Measurements from ENCODE around the gene CDK6. TPM values are rescaled to one million over a fixed set of nuclear protein-coding genes. Genes with fewer than 3 reads are reported as not detected.

The CDK6 gene
- polyA plus RNA-seq, 1 donor (not counting 4 experiments of a cell fraction or from before 2014, with no cell fraction given) = 53.5 TPM

DNA sequence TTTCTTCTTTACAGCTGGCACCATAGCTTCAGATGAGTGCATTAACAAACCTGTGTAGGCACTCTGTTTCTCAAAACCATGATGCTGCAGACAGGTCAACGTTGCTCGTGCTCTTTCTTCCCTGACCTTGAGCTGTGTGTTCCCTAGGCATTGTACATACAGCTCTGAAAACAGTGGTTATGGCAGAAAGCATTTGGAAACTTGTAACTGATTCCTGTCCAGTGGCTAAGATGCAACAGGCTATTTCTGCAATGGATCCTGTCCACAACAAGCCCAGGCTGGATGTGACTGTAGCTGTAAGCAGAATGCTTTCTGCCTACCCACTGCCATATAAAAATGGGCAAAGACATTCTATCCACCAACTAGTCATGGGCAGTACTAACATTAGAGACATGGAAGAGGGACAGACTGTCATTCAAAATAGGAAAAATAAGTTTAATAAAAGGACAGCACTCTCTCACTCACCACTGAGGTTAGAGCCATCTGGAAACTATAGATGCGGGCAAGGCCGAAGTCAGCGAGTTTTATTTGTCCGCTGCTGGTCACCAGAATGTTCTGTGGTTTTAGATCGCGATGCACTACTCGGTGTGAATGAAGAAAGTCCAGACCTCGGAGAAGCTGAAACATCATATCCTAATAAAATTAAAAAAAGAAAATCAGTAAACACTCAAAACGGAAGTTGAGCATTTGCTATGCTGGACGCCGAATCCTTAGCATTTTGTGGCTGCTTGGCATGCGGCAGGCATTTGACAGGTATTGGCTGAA, 111.0 kb downstream of the CDK6 start:
- Histone ChIP-seq H3K4me3 (ENCODE audit: control insufficient read depth in 2 of 3, extremely low read depth in 1 of 3, insufficient read depth in 2 of 3, low read depth in 1 of 3, low read length in 3 of 3) (no peak overlapping the region), H3K4me2 (ENCODE audit: control insufficient read depth, extremely low read depth, insufficient read depth, low read depth, low read length) (no peak overlapping the region), H2AFZ (ENCODE audit: control insufficient read depth, low read length) (no peak overlapping the region), H3K9me3 (ENCODE audit: control insufficient read depth, low read depth, low read length) (no peaks in the 10 kb centered on the region), H3K36me3 (ENCODE audit: control insufficient read depth in 2 of 2, extremely low read depth in 1 of 2, insufficient read depth in 2 of 2, low read length in 2 of 2) (peaks cover 18 to 27% of the 10 kb centered on the region in 2 experiments), H4K20me1 (ENCODE audit: control insufficient read depth, extremely low read depth, insufficient read depth, low read length) (no peaks in the 10 kb centered on the region), H3K4me1 (ENCODE audit: control insufficient read depth, extremely low read depth, insufficient read depth, low read length) (peaks cover 26% of the 10 kb centered on the region), H3K9ac (ENCODE audit: control insufficient read depth, extremely low read depth, insufficient read depth, low read length) (no peak overlapping the region), H3K27ac (ENCODE audit: control insufficient read depth, insufficient read depth, low read length) (no peak overlapping the region), H3K27me3 (ENCODE audit: control insufficient read depth, extremely low read depth, insufficient read depth, low read length) (no peaks in the 10 kb centered on the region), H3K79me2 (ENCODE audit: control insufficient read depth, insufficient read depth, low read length) (peaks cover 90% of the 10 kb centered on the region), H3K9me1 (ENCODE audit: control insufficient read depth, extremely low read depth, insufficient read depth, low read length) (no peaks in the 10 kb centered on the region)
- TF ChIP-seq, protein P1, sequence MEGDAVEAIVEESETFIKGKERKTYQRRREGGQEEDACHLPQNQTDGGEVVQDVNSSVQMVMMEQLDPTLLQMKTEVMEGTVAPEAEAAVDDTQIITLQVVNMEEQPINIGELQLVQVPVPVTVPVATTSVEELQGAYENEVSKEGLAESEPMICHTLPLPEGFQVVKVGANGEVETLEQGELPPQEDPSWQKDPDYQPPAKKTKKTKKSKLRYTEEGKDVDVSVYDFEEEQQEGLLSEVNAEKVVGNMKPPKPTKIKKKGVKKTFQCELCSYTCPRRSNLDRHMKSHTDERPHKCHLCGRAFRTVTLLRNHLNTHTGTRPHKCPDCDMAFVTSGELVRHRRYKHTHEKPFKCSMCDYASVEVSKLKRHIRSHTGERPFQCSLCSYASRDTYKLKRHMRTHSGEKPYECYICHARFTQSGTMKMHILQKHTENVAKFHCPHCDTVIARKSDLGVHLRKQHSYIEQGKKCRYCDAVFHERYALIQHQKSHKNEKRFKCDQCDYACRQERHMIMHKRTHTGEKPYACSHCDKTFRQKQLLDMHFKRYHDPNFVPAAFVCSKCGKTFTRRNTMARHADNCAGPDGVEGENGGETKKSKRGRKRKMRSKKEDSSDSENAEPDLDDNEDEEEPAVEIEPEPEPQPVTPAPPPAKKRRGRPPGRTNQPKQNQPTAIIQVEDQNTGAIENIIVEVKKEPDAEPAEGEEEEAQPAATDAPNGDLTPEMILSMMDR (optimal IDR thresholded peaks at IDR 0.05 in 1 of 3, IDR thresholded peaks at IDR 0.05 in 1 of 3, conservative IDR thresholded peaks at IDR 0.05 in 1 of 3; ENCODE audit: extremely low read depth in 1 of 3, insufficient read depth in 2 of 3, low read length in 3 of 3) = no peak
- TF ChIP-seq EZH2 (IDR thresholded peaks at IDR 0.05; ENCODE audit: low read length) = no peak
- no peak for DNase-seq (ENCODE audit: low read depth, low spot score)
- dilution Hi-C loops (cut with MboI; ENCODE audit: extremely low pct_ligation_motif_present, low sequenced_read_pairs) = no loop called here
- peak; percentile 51 for FAIRE-seq

DNA sequence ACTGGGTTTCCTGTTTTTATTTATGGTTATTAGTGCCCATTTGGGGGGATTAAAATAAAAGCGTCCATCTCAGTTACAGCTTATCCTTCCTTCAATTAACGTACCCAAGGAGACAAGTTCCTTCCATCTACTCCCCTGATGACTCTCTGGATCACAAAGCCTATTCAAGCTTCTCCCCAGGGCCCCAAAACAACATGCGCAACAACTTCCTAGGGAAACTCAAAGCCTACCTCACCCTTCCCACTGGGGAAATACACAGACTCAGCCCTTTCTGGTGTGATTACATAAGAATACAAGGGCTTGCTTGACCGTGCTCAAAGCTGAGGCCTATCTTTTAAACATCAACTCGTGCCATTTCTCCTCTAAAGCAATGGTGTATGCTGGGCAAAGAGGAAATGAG, 112.4 kb downstream of the CDK6 start:
- DNase-seq (ENCODE audit: low read depth, low spot score) (no peak), FAIRE-seq (no peak)
- peak overlapping the region; percentile 7 for H3K27ac ChIP-seq (ENCODE audit: control insufficient read depth, insufficient read depth, low read length)
- peaks cover 18 to 28% of the 10 kb centered on the region in 2 experiments for H3K36me3 ChIP-seq (ENCODE audit: control insufficient read depth in 2 of 2, extremely low read depth in 1 of 2, insufficient read depth in 2 of 2, low read length in 2 of 2)
- H3K9me3 ChIP-seq (ENCODE audit: control insufficient read depth, low read depth, low read length) = no peaks in the 10 kb centered on the region
- H3K9me1 ChIP-seq (ENCODE audit: control insufficient read depth, extremely low read depth, insufficient read depth, low read length) = no peaks in the 10 kb centered on the region
- peaks cover 16% of the 10 kb centered on the region for H3K4me1 ChIP-seq (ENCODE audit: control insufficient read depth, extremely low read depth, insufficient read depth, low read length)
- no peaks in the 10 kb centered on the region for H3K27me3 ChIP-seq (ENCODE audit: control insufficient read depth, extremely low read depth, insufficient read depth, low read length)
- dilution Hi-C loops (cut with MboI; ENCODE audit: extremely low pct_ligation_motif_present, low sequenced_read_pairs) = no loop called here
- H4K20me1 ChIP-seq (ENCODE audit: control insufficient read depth, extremely low read depth, insufficient read depth, low read length) = no peaks in the 10 kb centered on the region
- TF ChIP-seq EZH2 (IDR thresholded peaks at IDR 0.05; ENCODE audit: low read length) = no peak
- TF ChIP-seq, protein P1 (optimal IDR thresholded peaks at IDR 0.05 in 1 of 3, IDR thresholded peaks at IDR 0.05 in 1 of 3, conservative IDR thresholded peaks at IDR 0.05 in 1 of 3; ENCODE audit: extremely low read depth in 1 of 3, insufficient read depth in 2 of 3, low read length in 3 of 3) = no peak
- no peak overlapping the region for H3K9ac ChIP-seq (ENCODE audit: control insufficient read depth, extremely low read depth, insufficient read depth, low read length)
- peaks cover 88% of the 10 kb centered on the region for H3K79me2 ChIP-seq (ENCODE audit: control insufficient read depth, insufficient read depth, low read length)
- no peak overlapping the region for H2AFZ ChIP-seq (ENCODE audit: control insufficient read depth, low read length)
- no peak overlapping the region for H3K4me2 ChIP-seq (ENCODE audit: control insufficient read depth, extremely low read depth, insufficient read depth, low read depth, low read length)
- no peak overlapping the region for H3K4me3 ChIP-seq (ENCODE audit: control insufficient read depth in 2 of 3, extremely low read depth in 1 of 3, insufficient read depth in 2 of 3, low read depth in 1 of 3, low read length in 3 of 3)

Data from keratinocyte (primary cell).